Activated B cell treated with CpG ODN at 0.5 μM for 24 hours (primary cell): ENCODE measurements around the gene PSMD10. TPM values are rescaled to one million over a fixed set of nuclear protein-coding genes. Genes with fewer than 3 reads are reported as not detected.
A peak's percentile ranks its signal among the peaks of the same experiment; 100 is the strongest.

Experiments used
- ATAC-seq: fragments of 200-7000 bp; cut with Tn5 transposase; one replicate; pipeline ENCODE4 v1.10.0; 2021; ENCODE audit warnings: low read depth, mild to moderate bottlenecking, moderate library complexity
- CTCF ChIA-PET: fragments of 350-600 bp; sonication (Branson Sonifier 250); formaldehyde crosslinking; loops from one replicate; lab custom pipeline; 2021; ENCODE audit warnings: antibody characterized with exemption; lab: Charles Lee
- POLR2A ChIA-PET: fragments of 350-600 bp; sonication (Branson Sonifier 250); formaldehyde crosslinking; loops from one replicate; lab custom pipeline; 2021; ENCODE audit warnings: antibody characterized with exemption; lab: Charles Lee
- DNase-seq: peaks from one replicate; pipeline ENCODE4 v3.0.0; 2022
- H3K27ac Mint-ChIP-seq: one replicate; pipeline ENCODE4 v1.8.0; 2020; ENCODE audit warnings: mixed read lengths
- H3K27me3 Mint-ChIP-seq: one replicate; pipeline ENCODE4 v1.8.0; 2021; ENCODE audit warnings: mixed read lengths
- H3K36me3 Mint-ChIP-seq: one replicate; pipeline ENCODE4 v1.8.0; 2021; ENCODE audit warnings: low read depth, mixed read lengths
- H3K4me1 Mint-ChIP-seq: one replicate; pipeline ENCODE4 v1.8.0; 2021; ENCODE audit warnings: mixed read lengths
- H3K4me3 Mint-ChIP-seq: one replicate; pipeline ENCODE4 v1.8.0; 2020; ENCODE audit warnings: mild to moderate bottlenecking, mixed read lengths
- H3K9me3 Mint-ChIP-seq: one replicate; pipeline ENCODE4 v1.8.0; 2020; ENCODE audit warnings: mixed read lengths
- intact Hi-C: fragments of 100-400 bp; cut with micrococcal nuclease; formaldehyde crosslinking; loops from one replicate; pipeline ENCODE4 v1.15.1; 2024
- total RNA-seq: library from RNA; stranded (reverse); gene quantifications from 2 replicates; pipeline ENCODE4 v1.2.3, GENCODE V29; 2022
- TF ChIP-seq, protein P1 (sequence below): fragments of 200-600 bp; IDR thresholded peaks from one replicate; pipeline ENCODE4 v1.8.0; 2022; ENCODE audit warnings: antibody characterized with exemption, mild to moderate bottlenecking

The PSMD10 gene
- total RNA-seq, 1 donor from 2014 or later, result 33.4 TPM

DNA sequence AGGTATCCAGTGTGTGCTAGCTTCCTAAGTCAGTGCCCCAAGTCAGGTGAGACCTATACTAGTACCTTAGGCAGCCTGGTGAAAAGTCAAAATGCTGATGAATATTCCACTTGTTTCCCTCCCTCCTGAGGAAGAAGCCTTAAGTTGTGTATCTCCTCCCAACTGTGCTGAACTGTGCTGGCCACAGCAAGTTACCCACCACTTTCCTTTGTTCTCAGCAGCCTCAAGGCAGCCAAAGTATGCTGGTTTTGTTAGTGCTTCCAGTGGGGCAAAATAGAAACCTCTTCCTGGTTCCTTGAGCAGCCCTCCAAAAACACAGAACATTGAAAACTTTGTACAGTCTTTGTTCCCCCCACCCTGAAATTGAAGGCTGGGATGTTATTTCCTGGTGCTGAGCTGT lies 14.1 kb upstream of the PSMD10 start:
- ATAC-seq, result no peak
- no peak for DNase-seq
- no peak overlapping the region for H3K27ac Mint-ChIP-seq
- intact Hi-C loops, result no loop called here
- ChIA-PET CTCF (no interaction called here), POLR2A (interaction anchor here (0.7 kb wide), 1 partner anchor 14 kb away, joined by 3 read pairs; the partner anchor contains the start of genes ATG4A and PSMD10)
- no peaks in the 10 kb centered on the region for H3K36me3 Mint-ChIP-seq
- peaks cover 7% of the 10 kb centered on the region for H3K4me1 Mint-ChIP-seq
- H3K9me3 Mint-ChIP-seq, result no peaks in the 10 kb centered on the region
- no peaks in the 10 kb centered on the region for H3K27me3 Mint-ChIP-seq
- no peak overlapping the region for H3K4me3 Mint-ChIP-seq
- TF ChIP-seq, protein P1, sequence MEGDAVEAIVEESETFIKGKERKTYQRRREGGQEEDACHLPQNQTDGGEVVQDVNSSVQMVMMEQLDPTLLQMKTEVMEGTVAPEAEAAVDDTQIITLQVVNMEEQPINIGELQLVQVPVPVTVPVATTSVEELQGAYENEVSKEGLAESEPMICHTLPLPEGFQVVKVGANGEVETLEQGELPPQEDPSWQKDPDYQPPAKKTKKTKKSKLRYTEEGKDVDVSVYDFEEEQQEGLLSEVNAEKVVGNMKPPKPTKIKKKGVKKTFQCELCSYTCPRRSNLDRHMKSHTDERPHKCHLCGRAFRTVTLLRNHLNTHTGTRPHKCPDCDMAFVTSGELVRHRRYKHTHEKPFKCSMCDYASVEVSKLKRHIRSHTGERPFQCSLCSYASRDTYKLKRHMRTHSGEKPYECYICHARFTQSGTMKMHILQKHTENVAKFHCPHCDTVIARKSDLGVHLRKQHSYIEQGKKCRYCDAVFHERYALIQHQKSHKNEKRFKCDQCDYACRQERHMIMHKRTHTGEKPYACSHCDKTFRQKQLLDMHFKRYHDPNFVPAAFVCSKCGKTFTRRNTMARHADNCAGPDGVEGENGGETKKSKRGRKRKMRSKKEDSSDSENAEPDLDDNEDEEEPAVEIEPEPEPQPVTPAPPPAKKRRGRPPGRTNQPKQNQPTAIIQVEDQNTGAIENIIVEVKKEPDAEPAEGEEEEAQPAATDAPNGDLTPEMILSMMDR, result no peak

DNA sequence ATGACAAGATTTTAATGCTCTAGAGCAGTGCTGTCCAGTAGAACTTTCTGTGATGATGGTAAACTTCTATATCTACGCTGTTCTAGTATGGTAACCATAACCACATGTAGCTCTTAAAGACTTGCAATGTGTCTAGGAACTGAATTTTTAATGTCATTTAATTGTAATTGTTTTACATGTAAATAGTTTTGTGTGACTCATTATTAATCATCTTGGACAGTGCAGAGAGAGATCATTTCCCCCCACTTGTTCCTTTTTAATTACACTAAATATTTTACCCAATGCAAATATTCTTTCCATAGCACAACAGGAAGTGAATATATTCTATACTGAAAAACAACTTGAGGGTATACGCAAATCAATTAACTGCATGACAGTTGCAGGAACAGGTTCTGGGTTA lies 6.0 kb upstream of the PSMD10 start:
- TF ChIP-seq, protein P1, result no peak

DNA sequence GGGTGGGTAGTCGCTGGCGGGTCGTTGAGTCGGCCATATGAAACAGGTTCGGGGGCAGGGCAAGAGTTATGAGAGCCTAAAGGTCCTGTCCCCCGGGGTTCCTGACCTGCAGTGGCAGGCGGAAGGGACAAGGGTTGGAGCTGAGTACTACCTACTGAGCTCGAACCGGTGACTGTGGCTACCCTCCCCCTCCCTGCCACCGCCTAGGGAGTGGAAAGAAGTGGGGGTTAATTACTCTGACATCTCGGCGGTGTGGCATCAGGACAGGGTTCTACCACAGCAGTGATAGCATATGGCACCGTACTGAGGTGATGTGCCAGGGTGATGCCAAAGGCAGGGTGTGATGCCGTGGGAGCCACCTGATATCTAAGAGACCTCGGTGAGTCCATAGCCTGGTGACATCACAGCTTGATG lies 543 bp upstream of the PSMD10 start:
- Mint-ChIP-seq H3K36me3 (peaks cover 13% of the 10 kb centered on the region), H3K4me1 (peaks cover 6% of the 10 kb centered on the region), H3K27me3 (no peaks in the 10 kb centered on the region), H3K9me3 (no peaks in the 10 kb centered on the region), H3K4me3 (no peak overlapping the region), H3K27ac (no peak overlapping the region)
- CTCF ChIA-PET, result no interaction called here
- intact Hi-C loops, result loop anchor here (1.0 to 5.0 kb wide), 7 partner anchors 265 to 1481 kb away; partner anchors contain the start of genes DNAAF6, MID2, MORC4 and NUP62CL
- POLR2A ChIA-PET, result interaction anchor here (0.8 to 1.6 kb wide), 5 partner anchors 13 to 1480 kb away, joined by 3 to 6 read pairs (median 4); partner anchors contain the start of genes PRPS1 and RADX
- TF ChIP-seq, protein P1, result no peak
- ATAC-seq, result peak; percentile 14
- no peak for DNase-seq

More for the DNA sequence above, 6.0 kb upstream of the PSMD10 start:
- H3K36me3 Mint-ChIP-seq, result no peaks in the 10 kb centered on the region
- no peaks in the 10 kb centered on the region for H3K4me1 Mint-ChIP-seq
- ChIA-PET CTCF (no interaction called here), POLR2A (no interaction called here)
- intact Hi-C loops, result no loop called here
- ATAC-seq, result no peak
- H3K27me3 Mint-ChIP-seq, result no peaks in the 10 kb centered on the region
- no peak for DNase-seq
- no peak overlapping the region for H3K27ac Mint-ChIP-seq
- no peak overlapping the region for H3K4me3 Mint-ChIP-seq
- H3K9me3 Mint-ChIP-seq, result no peaks in the 10 kb centered on the region

DNA sequence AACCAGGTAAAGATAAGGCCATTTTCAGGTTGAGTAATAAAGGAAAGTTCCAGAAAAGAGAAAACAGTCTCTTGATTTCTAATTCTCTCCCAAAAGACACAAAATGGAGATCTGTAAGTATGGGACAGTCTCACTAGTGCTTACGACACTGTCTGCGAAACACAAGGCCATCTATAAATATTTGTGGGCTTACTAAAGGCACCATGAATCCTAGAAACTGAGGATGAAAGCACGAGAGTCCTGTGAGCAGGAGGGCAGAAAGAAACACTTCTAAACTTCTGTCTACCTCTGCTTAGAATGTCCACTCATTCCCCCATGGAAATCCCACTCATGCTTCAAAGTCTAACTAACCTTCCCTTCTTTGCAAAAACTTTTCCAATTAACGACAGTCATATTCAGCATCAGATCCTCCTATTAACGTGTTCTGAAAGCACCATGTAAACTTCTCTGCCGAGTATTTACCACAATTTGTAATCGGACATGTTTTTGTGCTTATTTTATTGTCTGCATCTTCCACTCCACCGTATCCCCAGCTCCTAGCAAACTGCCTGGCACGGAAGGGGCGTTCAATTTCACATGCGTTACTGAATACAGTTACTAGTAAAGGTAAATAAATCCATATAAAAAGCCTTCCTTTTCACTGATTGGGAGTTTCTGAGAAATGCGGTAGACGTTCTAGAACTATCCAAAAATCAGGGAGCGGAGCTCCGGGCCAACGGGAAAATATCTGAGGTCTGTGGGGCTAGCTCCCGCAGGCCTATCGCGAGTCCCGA lies 665 bp downstream of the PSMD10 start:
- DNase-seq (no peak), ATAC-seq (no peak)
- Mint-ChIP-seq H3K9me3 (no peaks in the 10 kb centered on the region), H3K27me3 (no peaks in the 10 kb centered on the region), H3K4me3 (no peak overlapping the region), H3K36me3 (peaks cover 17% of the 10 kb centered on the region), H3K27ac (no peak overlapping the region), H3K4me1 (peaks cover 6% of the 10 kb centered on the region)
- CTCF ChIA-PET, result no interaction called here
- intact Hi-C loops, result loop anchor here (1.0 to 5.0 kb wide), 7 partner anchors 263 to 1480 kb away; partner anchors contain the start of genes DNAAF6, MID2, MORC4 and NUP62CL
- TF ChIP-seq, protein P1, result no peak
- POLR2A ChIA-PET, result interaction anchor here (0.7 to 1.6 kb wide), 6 partner anchors 14 to 1479 kb away, joined by 3 to 6 read pairs (median 3); partner anchors contain the start of genes PRPS1, RADX and RBM41

DNA sequence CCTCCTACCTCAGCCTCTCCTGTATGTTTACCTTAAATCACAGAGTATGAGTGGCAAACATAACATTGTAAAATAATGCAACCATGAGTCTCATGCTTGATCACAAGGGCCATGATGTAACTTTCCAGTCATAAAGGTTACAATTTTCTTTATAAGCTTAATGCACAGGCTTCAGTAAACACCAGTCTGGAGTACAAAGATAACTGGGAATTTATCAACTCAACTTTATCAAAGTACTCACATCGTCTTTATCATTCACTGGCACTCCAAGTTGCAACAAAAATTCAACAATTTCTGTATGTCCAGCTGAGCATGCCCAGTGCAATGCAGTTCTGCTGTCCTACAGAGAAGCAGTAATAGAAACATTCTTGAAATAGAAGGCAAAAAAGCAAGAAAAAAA lies 2.8 kb downstream of the PSMD10 start:
- ATAC-seq (no peak), DNase-seq (no peak)
- no peak overlapping the region for H3K27ac Mint-ChIP-seq
- intact Hi-C loops, result no loop called here
- ChIA-PET CTCF (no interaction called here), POLR2A (no interaction called here)
- H3K4me1 Mint-ChIP-seq, result peaks cover 6% of the 10 kb centered on the region
- no peak overlapping the region for H3K4me3 Mint-ChIP-seq
- no peaks in the 10 kb centered on the region for H3K9me3 Mint-ChIP-seq
- TF ChIP-seq, protein P1, result no peak
- no peaks in the 10 kb centered on the region for H3K27me3 Mint-ChIP-seq
- peaks cover 27% of the 10 kb centered on the region for H3K36me3 Mint-ChIP-seq
